Naive B cell (primary cell): ENCODE data around the gene TEAD1. TPM values are rescaled to one million over a fixed set of nuclear protein-coding genes. Genes with fewer than 3 reads are reported as not detected.

Source experiments
- ATAC-seq, 2 donors: fragments of 150-1000 bp; cut with Tn5 transposase; 2 replicates each; pipeline ENCODE4 v1.10.0; 2021; ENCODE audit warnings: low read depth in 2 of 2, mild to moderate bottlenecking in 2 of 2, moderate library complexity in 2 of 2
- DNase-seq: peaks from one replicate; pipeline ENCODE4 v3.0.0; 2022
- H3K27ac Mint-ChIP-seq, 6 donors: one replicate each; pipeline ENCODE4 v1.8.0; 2020 to 2022; ENCODE audit warnings: mild to moderate bottlenecking in 6 of 6, mixed read lengths in 6 of 6, moderate library complexity in 5 of 6, inconsistent platforms in 2 of 6
- H3K27me3 Mint-ChIP-seq, 3 donors: one replicate each; pipeline ENCODE4 v1.8.0; 2021 to 2022; ENCODE audit warnings: mixed read lengths in 3 of 3, mild to moderate bottlenecking in 1 of 3
- H3K36me3 Mint-ChIP-seq, 2 donors: one replicate each; pipeline ENCODE4 v1.8.0; 2020 to 2022; ENCODE audit warnings: mixed read lengths in 2 of 2, inconsistent platforms in 1 of 2, mild to moderate bottlenecking in 1 of 2
- H3K4me1 Mint-ChIP-seq, 3 donors: one replicate each; pipeline ENCODE4 v1.8.0; 2020 to 2022; ENCODE audit warnings: mixed read lengths in 3 of 3, inconsistent platforms in 1 of 3, mild to moderate bottlenecking in 1 of 3, moderate library complexity in 1 of 3
- H3K4me3 Mint-ChIP-seq, 8 donors: one replicate each; pipeline ENCODE4 v1.8.0; 2020 to 2022; ENCODE audit warnings: mild to moderate bottlenecking in 8 of 8, mixed read lengths in 8 of 8, moderate library complexity in 8 of 8, inconsistent platforms in 2 of 8
- H3K9me3 Mint-ChIP-seq, 7 donors: one replicate each; pipeline ENCODE4 v1.8.0; 2020 to 2022; ENCODE audit warnings: mixed read lengths in 7 of 7, mild to moderate bottlenecking in 5 of 7, inconsistent platforms in 2 of 7, moderate library complexity in 1 of 7
- polyA plus RNA-seq, 6 donors: library from polyadenylated mRNA; unstranded; fragments of 300-500 nt; fragmentation: Illumina TruSeq; gene quantifications; one replicate each; pipeline ENCODE4 v1.2.3, GENCODE V29; 2021; ENCODE audit warnings: low read depth in 6 of 6

TEAD1 gene
- polyA plus RNA-seq, 6 donors from 2014 or later, result not detected

DNA sequence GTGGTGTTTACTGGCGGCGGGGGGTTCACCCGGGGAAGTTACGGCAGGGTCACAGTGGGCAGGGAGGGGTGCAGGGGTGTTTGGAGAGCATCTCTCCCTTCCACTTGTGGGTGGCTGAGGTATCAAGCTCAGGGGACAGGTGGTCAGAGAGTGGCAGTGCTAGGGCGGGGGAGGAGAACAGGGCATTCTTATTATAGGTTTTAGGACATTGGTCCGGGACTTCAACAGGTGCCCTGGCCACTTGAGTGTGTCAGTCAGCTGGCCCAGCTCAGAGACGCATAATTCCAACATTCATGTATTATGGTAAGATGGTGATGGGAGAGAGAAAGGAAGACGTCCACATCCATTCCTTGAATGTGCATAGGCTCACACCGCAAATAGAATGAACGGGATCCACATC, 101.7 kb downstream of the TEAD1 start:
- no peaks in the 10 kb centered on the region for H3K4me1 Mint-ChIP-seq
- H3K36me3 Mint-ChIP-seq, result no peaks in the 10 kb centered on the region
- H3K4me3 Mint-ChIP-seq, result no peak overlapping the region
- ATAC-seq, result no peak
- peaks cover 0 to 13% (median 0%) of the 10 kb centered on the region in 3 donors for H3K27me3 Mint-ChIP-seq
- no peak for DNase-seq
- H3K9me3 Mint-ChIP-seq, result peaks cover 0 to 5% (median 0%) of the 10 kb centered on the region in 7 donors
- H3K27ac Mint-ChIP-seq, result no peak overlapping the region

DNA sequence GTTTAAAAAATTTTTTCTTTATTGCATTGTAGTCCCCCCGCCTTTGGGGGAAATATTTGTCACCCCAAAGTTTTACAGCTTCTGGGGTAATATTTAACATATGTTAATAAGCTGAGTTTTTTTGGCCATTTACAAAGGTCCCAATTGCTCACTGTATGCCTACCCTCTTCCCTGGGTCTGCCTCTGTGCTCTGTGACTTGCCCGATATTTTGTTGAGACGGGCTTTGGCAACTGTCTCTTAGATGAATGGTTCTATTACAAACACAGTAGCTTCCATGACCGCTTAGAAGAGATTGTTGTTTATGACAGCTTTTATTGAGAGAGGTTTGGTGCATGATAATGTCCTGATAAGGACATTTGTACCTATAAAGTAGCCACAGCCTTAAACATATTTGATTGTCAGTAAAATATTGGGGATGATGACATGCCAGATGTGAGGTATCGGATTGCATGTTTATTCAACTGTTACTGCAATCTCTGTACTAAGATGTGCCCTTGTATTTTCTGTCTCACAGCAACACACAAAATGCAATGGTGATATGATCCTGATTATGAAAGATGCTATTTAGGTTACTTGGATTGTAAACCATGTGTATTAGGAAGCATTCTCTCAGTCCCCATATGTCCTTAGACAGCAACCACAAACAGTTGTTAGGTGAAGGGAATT, 103.1 kb downstream of the TEAD1 start:
- H3K36me3 Mint-ChIP-seq, result no peaks in the 10 kb centered on the region
- H3K9me3 Mint-ChIP-seq, result peaks cover 0 to 5% (median 0%) of the 10 kb centered on the region in 7 donors
- no peak overlapping the region for H3K4me3 Mint-ChIP-seq
- H3K4me1 Mint-ChIP-seq, result no peaks in the 10 kb centered on the region
- DNase-seq (no peak), ATAC-seq (no peak)
- peaks cover 0 to 14% (median 0%) of the 10 kb centered on the region in 3 donors for H3K27me3 Mint-ChIP-seq
- H3K27ac Mint-ChIP-seq, result no peak overlapping the region

DNA sequence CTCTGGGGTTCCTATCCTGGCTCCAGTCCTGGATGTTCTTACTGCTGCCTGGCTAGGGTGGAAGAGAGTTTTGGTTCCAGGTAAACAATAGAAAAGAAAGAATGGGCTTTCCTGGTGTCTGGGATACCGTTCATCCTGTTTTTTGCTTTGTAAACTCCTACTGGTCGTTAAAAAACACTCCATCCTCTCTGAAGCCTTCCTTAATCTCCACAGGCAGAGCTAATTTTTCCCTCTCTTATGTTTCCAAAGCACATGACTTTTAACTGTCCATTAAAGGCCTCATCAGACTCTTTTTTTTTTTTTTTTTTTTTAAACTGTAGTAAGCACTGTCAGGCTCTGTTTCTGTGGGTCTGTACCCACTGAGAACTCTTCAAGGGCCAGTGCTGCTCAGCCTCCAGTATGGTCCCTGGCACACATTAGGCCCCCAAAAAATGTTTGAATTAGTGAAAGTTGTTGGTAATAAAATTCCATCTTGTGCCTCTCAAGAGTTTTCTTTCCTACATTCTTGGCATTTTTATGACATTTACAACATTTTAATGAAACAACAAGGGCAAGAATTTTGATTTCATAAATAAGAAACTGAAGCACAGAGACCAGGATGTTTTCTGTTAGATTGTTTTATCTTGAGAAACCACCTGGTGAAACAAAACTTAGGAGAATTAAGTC, 104.2 kb downstream of the TEAD1 start:
- DNase-seq (no peak), ATAC-seq (no peak)
- Mint-ChIP-seq H3K4me3 (no peak overlapping the region), H3K27me3 (peaks cover 0 to 19% (median under 1%) of the 10 kb centered on the region in 3 donors), H3K9me3 (peaks cover 0 to 6% (median 0%) of the 10 kb centered on the region in 7 donors), H3K4me1 (no peaks in the 10 kb centered on the region), H3K36me3 (no peaks in the 10 kb centered on the region), H3K27ac (no peak overlapping the region)

DNA sequence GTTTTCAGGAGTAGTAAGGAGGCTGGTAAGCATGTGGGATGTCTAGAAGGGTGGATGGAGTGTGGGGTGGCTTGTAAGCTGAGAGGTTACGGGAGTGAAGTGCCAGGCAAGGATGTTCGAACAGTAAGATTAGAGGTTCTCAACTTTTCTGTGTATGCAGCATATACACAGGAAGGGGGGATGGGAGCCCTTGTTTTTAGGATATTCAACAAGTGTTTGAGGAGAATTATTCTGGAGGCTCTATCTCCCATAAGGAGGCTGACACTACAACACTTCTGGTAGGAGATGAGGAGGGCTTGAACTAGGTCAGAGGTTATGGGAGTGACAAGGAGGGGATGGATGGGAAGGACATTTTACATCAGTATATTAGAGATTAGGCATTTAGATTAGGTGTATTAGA, 109.5 kb downstream of the TEAD1 start:
- ATAC-seq, result no peak
- H3K36me3 Mint-ChIP-seq, result no peaks in the 10 kb centered on the region
- peaks cover 0 to 11% (median 0%) of the 10 kb centered on the region in 7 donors for H3K9me3 Mint-ChIP-seq
- DNase-seq, result no peak
- peaks cover 0 to 8% (median 6%) of the 10 kb centered on the region in 3 donors for H3K27me3 Mint-ChIP-seq
- no peak overlapping the region for H3K4me3 Mint-ChIP-seq
- H3K27ac Mint-ChIP-seq, result no peak overlapping the region
- no peaks in the 10 kb centered on the region for H3K4me1 Mint-ChIP-seq

DNA sequence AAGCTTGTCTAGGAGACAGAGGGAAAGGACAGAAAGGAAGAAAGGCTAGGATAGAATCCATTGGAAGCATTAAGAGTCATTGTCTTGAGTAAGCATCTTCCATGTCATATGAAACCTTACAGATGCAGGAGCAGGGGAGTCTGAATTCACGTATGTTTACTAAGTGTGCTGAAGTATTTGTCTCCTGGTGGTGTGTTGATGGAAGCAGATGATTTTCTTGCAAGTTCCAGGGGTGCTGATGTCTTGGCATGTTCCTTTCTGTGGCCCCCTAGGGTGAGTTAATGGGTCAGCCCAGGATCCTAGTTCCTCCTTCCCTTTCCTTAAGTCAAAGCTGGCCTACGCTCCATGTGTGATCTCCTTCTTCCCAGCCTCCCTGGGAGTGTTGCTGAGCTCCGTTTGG, 110.2 kb downstream of the TEAD1 start:
- no peaks in the 10 kb centered on the region for H3K4me1 Mint-ChIP-seq
- no peak overlapping the region for H3K4me3 Mint-ChIP-seq
- H3K27ac Mint-ChIP-seq, result no peak overlapping the region
- peaks cover 0 to 11% (median 0%) of the 10 kb centered on the region in 7 donors for H3K9me3 Mint-ChIP-seq
- H3K27me3 Mint-ChIP-seq, result peaks cover 0 to 8% (median 6%) of the 10 kb centered on the region in 3 donors
- H3K36me3 Mint-ChIP-seq, result no peaks in the 10 kb centered on the region
- no peak for DNase-seq
- ATAC-seq, result no peak

DNA sequence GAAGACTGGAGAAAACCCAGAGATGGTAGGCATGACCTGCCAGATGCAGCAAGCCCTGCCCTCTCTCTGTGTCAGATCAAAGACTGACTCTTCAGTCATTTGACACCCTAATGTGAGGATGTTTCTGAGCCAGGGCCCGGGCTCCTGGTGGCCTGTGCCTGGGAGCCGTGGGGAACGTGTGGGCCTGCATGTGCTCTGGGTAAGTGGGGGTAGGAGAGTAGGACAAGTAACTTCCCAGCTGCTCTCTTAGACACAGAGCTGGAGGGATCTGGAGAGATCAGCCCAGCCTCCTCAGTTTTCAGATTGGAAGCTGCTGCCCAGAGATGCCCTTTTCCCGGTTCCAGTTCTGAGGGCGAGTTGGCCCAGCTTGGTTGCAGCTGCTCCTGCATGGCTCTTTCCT, 110.8 kb downstream of the TEAD1 start:
- H3K4me3 Mint-ChIP-seq, result no peak overlapping the region
- no peak overlapping the region for H3K27ac Mint-ChIP-seq
- no peak for DNase-seq
- H3K36me3 Mint-ChIP-seq, result no peaks in the 10 kb centered on the region
- H3K4me1 Mint-ChIP-seq, result no peaks in the 10 kb centered on the region
- H3K27me3 Mint-ChIP-seq, result peaks cover 0 to 8% (median 6%) of the 10 kb centered on the region in 3 donors
- no peak for ATAC-seq
- H3K9me3 Mint-ChIP-seq, result peaks cover 0 to 11% (median 0%) of the 10 kb centered on the region in 7 donors

DNA sequence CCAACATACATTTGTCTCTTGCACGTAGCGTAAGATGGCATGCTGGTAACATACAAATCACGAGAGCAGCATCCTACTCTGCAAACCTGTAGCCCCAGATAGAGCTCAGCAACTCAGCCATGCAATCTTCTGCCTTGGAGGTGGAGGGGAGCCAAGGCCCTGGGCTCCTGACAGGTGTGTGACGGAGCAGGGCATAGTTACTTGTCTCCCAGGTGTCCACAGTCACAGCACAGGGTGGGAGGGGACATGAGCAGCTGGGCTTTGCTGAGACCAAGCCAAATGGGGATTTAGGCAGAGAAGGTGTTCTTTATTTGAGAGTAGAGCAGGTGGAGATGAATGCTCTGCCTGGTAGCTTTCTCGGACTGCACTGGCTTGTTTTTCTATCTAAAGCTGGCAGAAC, 111.7 kb downstream of the TEAD1 start:
- Mint-ChIP-seq H3K4me3 (no peak overlapping the region), H3K36me3 (no peaks in the 10 kb centered on the region), H3K9me3 (peaks cover 0 to 11% (median 0%) of the 10 kb centered on the region in 7 donors), H3K4me1 (no peaks in the 10 kb centered on the region), H3K27me3 (peaks cover 0 to 8% (median 6%) of the 10 kb centered on the region in 3 donors), H3K27ac (no peak overlapping the region)
- DNase-seq, result no peak
- no peak for ATAC-seq

DNA sequence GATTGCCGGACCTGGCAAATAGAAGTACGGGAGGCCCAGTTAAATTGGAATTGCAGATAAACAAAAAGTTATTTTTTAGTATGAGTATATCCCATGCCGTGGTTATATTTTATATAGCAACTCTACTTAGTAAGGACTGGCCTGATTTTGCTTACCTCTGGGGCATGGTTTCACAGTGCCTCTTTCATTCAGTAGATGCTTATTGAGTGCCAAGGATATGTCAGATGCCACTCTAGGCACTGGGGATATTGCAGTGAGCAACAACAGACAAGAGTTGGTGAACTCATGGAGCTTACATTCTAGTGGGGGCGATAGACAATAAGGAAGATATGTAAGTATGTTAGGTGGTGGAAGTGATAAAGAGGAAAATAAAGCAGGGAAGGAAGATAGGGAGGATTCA, 112.2 kb downstream of the TEAD1 start:
- DNase-seq (no peak), ATAC-seq (no peak)
- no peak overlapping the region for H3K4me3 Mint-ChIP-seq
- peaks cover 0 to 11% (median 0%) of the 10 kb centered on the region in 7 donors for H3K9me3 Mint-ChIP-seq
- H3K36me3 Mint-ChIP-seq, result no peaks in the 10 kb centered on the region
- H3K27ac Mint-ChIP-seq, result no peak overlapping the region
- H3K27me3 Mint-ChIP-seq, result peaks cover 0 to 12% (median 10%) of the 10 kb centered on the region in 3 donors
- no peaks in the 10 kb centered on the region for H3K4me1 Mint-ChIP-seq

DNA sequence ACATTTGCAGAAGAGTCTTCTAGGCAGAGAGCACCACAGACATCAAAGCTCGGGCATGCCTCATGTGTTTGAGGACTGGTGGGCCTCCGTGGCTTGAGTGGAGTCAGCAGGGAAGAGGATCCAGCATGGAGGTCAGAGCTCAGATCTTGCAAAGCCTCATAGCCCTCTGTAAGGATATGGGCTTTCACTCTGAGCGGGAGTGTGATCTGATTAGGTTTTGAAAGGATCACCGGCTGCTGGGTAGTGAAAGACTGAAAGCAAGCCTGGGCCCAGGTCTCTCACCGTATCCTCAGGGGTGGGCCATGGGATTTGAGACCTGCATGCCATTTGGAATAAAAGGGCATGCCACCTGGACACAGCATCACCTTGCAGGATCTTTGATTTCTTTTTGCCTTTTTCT, 112.7 kb downstream of the TEAD1 start:
- Mint-ChIP-seq H3K36me3 (no peaks in the 10 kb centered on the region), H3K27me3 (peaks cover 0 to 14% (median 13%) of the 10 kb centered on the region in 3 donors), H3K27ac (no peak overlapping the region), H3K4me1 (no peaks in the 10 kb centered on the region), H3K9me3 (peaks cover 0 to 11% (median 0%) of the 10 kb centered on the region in 7 donors), H3K4me3 (no peak overlapping the region)
- no peak for ATAC-seq
- no peak for DNase-seq

DNA sequence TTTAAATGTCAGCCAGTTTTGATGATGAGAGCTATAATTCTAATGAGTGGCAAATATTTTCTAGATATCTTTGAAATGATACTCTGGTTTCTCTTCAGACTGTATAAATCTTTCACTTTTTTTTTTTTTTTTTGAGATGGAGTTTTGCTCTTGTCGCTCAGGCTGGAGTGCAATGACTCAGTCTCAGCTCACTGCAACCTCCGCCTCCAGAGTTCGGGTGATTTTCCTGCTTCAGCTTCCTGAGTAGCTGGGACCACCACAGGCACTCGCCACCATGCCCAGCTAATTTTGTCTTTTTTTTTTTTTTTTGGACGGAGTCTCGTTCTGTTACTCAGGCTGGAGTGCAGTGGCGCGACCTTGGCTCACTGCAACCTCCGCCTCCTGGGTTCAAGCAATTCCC, 113.6 kb downstream of the TEAD1 start:
- H3K27ac Mint-ChIP-seq, result no peak overlapping the region
- peaks cover 0 to 11% (median 0%) of the 10 kb centered on the region in 7 donors for H3K9me3 Mint-ChIP-seq
- H3K4me3 Mint-ChIP-seq, result no peak overlapping the region
- H3K4me1 Mint-ChIP-seq, result no peaks in the 10 kb centered on the region
- H3K27me3 Mint-ChIP-seq, result peaks cover 0 to 13% (median 11%) of the 10 kb centered on the region in 3 donors
- H3K36me3 Mint-ChIP-seq, result no peaks in the 10 kb centered on the region
- ATAC-seq, result no peak
- DNase-seq, result no peak

DNA sequence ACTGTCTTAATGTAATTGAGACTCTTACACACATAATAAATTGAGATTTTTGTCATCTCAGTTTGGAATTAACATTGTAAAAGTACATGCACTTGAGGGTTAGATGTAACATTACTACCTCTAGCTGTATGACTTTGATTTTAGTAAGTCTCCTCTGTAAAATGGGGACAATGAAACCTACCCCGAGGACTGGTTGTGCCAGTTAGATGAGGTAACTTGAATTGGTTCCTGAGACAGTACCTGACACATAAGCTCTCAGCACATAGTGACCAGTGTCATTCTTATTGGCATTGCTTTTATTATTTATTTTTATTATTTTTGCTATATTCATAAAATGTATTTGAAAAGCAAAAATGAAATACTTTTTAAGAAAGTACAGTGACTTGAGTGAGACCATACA, 114.8 kb downstream of the TEAD1 start:
- no peak for ATAC-seq
- Mint-ChIP-seq H3K27me3 (peaks cover 0 to 10% (median 6%) of the 10 kb centered on the region in 3 donors), H3K4me1 (no peaks in the 10 kb centered on the region), H3K27ac (no peak overlapping the region), H3K36me3 (no peaks in the 10 kb centered on the region), H3K9me3 (peaks cover 0 to 4% (median 0%) of the 10 kb centered on the region in 7 donors), H3K4me3 (no peak overlapping the region)
- no peak for DNase-seq

DNA sequence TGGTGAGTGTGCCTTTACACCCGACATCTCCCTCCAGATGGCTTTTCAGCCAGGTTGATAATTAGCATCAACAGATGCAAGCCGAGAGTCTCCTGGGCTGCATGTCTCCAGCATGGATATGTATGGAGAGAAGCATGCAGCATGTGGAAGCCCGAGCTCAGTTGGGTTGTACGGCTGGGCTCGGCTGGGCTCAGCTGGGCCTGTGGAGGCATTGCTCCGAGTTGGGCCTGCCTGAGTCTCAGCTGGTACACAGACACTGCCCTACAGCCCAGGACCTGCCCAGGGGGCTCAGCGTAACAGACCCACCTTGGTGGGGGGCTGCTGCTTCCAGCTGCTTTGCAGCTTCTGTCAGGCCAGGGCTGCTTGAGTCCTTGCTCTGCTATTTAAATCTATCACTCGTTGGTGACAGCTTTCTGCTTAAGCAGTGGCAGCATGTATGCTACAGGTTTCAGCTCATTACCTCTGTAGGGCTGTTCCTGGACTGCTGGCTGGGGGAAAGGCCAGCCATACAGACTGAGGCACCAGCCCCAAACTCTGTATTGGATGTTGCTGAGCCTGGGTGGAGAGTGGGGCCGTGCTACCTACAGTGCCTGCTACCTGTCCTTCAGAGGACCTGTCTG, 115.5 kb downstream of the TEAD1 start:
- H3K4me1 Mint-ChIP-seq, result no peaks in the 10 kb centered on the region
- H3K9me3 Mint-ChIP-seq, result peaks cover 0 to 3% (median 0%) of the 10 kb centered on the region in 7 donors
- no peak for ATAC-seq
- no peak for DNase-seq
- no peak overlapping the region for H3K4me3 Mint-ChIP-seq
- peaks cover 0 to 10% (median 6%) of the 10 kb centered on the region in 3 donors for H3K27me3 Mint-ChIP-seq
- no peak overlapping the region for H3K27ac Mint-ChIP-seq
- no peaks in the 10 kb centered on the region for H3K36me3 Mint-ChIP-seq

DNA sequence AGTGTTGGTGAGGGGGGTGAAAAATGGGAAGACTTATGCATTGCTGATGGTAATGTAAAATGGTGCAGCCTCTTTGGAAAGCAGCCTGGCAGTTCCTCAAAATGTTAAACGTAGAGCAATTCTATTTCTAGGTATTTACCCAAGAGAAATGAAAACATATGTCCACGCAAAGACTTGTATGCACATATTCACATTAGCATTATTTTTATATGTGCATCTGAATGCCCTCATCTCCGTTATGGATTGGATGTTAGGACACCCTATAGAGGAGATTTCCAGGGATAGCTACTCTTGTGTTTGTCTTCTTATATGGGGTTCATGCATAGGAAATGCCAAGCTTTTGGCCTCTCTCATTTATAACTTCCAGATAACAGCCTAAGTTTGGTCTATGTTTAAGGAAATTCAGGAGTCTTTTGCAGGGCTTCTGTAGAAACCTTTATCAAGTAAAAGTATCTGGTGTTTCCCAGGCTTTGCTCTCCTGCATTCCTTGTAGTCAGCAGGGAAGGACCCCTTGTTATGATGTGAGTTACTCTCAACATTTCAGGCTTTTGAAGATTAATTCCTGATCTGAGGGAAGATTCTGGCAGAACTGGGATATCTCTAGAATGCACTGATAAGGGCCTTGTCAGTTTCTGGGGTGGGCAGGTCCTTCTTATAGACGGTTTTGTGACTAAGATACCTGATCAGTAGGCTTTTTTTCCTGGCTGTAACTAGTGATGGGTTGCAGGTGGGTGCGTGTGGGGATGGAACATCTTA, 116.8 kb downstream of the TEAD1 start:
- Mint-ChIP-seq H3K4me1 (no peaks in the 10 kb centered on the region), H3K9me3 (peaks cover 0 to 3% (median 0%) of the 10 kb centered on the region in 7 donors), H3K4me3 (no peak overlapping the region), H3K27ac (no peak overlapping the region), H3K36me3 (no peaks in the 10 kb centered on the region), H3K27me3 (peaks cover 0 to 14% (median 6%) of the 10 kb centered on the region in 3 donors)
- DNase-seq, result no peak
- no peak for ATAC-seq
